ENCODE data around the gene MSH2. TPM values are rescaled to one million over a fixed set of nuclear protein-coding genes. Genes with fewer than 3 reads are reported as not detected.

The MSH2 gene
- total and polyA plus RNA-seq, 4 donors, result 1.6 to 33.3 (median 3.8) TPM

GRCh38 chr2:47487498-47487875 is 84.5 kb downstream of the MSH2 start:
- no peaks in the 10 kb centered on the region for H3K9me3 ChIP-seq (ENCODE audit: control insufficient read depth in 4 of 4, low read length in 3 of 4)
- peaks cover 0 to 5% (median 4%) of the 10 kb centered on the region in 4 donors for H3K36me3 ChIP-seq (ENCODE audit: control insufficient read depth in 4 of 4, insufficient read depth in 3 of 4, low read depth in 1 of 4, low read length in 3 of 4)
- H3K27ac ChIP-seq (ENCODE audit: low read depth in 1 of 2, low read length in 2 of 2), result no peak overlapping the region
- no peaks in the 10 kb centered on the region for H3K4me1 ChIP-seq (ENCODE audit: control insufficient read depth in 4 of 4, insufficient read depth in 4 of 4, low read length in 3 of 4)
- no peaks in the 10 kb centered on the region for H3K27me3 ChIP-seq (ENCODE audit: control insufficient read depth in 4 of 4, insufficient read depth in 4 of 4, low read length in 3 of 4)
- WGBS, result 81% methylated on average over 1 of the region's 1 CpG
- no peak overlapping the region for H3K9ac ChIP-seq (ENCODE audit: low read depth in 1 of 2, low read length in 2 of 2)
- H3K4me3 ChIP-seq (ENCODE audit: low read depth in 1 of 3, low read length in 3 of 3), result no peak overlapping the region
- TF ChIP-seq SP1 (IDR thresholded peaks at IDR 0.05) (no peak), JUND (IDR thresholded peaks at IDR 0.05) (no peak), RXRA (IDR thresholded peaks at IDR 0.05) (no peak)
- DNase-seq (ENCODE audit: low spot score), result no peak

- Histone ChIP-seq H3K36me3 (ENCODE audit: control insufficient read depth in 4 of 4, insufficient read depth in 3 of 4, low read depth in 1 of 4, low read length in 3 of 4) (peaks cover 0 to 5% (median 2%) of the 10 kb centered on the region in 4 donors), H3K9ac (ENCODE audit: low read depth in 1 of 2, low read length in 2 of 2) (no peak overlapping the region), H3K9me3 (ENCODE audit: control insufficient read depth in 4 of 4, low read length in 3 of 4) (no peaks in the 10 kb centered on the region), H3K4me1 (ENCODE audit: control insufficient read depth in 4 of 4, insufficient read depth in 4 of 4, low read length in 3 of 4) (no peaks in the 10 kb centered on the region), H3K27ac (ENCODE audit: low read depth in 1 of 2, low read length in 2 of 2) (no peak overlapping the region), H3K4me3 (ENCODE audit: low read depth in 1 of 3, low read length in 3 of 3) (no peak overlapping the region), H3K27me3 (ENCODE audit: control insufficient read depth in 4 of 4, insufficient read depth in 4 of 4, low read length in 3 of 4) (no peaks in the 10 kb centered on the region)
- DNase-seq (ENCODE audit: low spot score), result no peak
- TF ChIP-seq EGR1 (IDR thresholded peaks at IDR 0.05; ENCODE audit: low read depth in 2 of 2) (no peak), HNF4A (conservative IDR thresholded peaks at IDR 0.05) (no peak), RXRA (IDR thresholded peaks at IDR 0.05) (no peak), FOXA1 (IDR thresholded peaks at IDR 0.05) (no peak), JUND (IDR thresholded peaks at IDR 0.05) (no peak), REST (IDR thresholded peaks at IDR 0.05) (no peak), SP1 (IDR thresholded peaks at IDR 0.05) (no peak), FOXA2 (IDR thresholded peaks at IDR 0.05) (no peak)
- TF ChIP-seq, protein P1, sequence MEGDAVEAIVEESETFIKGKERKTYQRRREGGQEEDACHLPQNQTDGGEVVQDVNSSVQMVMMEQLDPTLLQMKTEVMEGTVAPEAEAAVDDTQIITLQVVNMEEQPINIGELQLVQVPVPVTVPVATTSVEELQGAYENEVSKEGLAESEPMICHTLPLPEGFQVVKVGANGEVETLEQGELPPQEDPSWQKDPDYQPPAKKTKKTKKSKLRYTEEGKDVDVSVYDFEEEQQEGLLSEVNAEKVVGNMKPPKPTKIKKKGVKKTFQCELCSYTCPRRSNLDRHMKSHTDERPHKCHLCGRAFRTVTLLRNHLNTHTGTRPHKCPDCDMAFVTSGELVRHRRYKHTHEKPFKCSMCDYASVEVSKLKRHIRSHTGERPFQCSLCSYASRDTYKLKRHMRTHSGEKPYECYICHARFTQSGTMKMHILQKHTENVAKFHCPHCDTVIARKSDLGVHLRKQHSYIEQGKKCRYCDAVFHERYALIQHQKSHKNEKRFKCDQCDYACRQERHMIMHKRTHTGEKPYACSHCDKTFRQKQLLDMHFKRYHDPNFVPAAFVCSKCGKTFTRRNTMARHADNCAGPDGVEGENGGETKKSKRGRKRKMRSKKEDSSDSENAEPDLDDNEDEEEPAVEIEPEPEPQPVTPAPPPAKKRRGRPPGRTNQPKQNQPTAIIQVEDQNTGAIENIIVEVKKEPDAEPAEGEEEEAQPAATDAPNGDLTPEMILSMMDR (IDR thresholded peaks at IDR 0.05; ENCODE audit: low read depth, low read length, missing input control), result no peak
- WGBS, result 80% methylated on average over 9 of the region's 9 CpGs
These were observed 86.1 kb downstream of the MSH2 start for GRCh38 chr2:47488870-47489584.

GRCh38 chr2:47490406-47490805 is 87.5 kb downstream of the MSH2 start:
- TF ChIP-seq, protein P2, sequence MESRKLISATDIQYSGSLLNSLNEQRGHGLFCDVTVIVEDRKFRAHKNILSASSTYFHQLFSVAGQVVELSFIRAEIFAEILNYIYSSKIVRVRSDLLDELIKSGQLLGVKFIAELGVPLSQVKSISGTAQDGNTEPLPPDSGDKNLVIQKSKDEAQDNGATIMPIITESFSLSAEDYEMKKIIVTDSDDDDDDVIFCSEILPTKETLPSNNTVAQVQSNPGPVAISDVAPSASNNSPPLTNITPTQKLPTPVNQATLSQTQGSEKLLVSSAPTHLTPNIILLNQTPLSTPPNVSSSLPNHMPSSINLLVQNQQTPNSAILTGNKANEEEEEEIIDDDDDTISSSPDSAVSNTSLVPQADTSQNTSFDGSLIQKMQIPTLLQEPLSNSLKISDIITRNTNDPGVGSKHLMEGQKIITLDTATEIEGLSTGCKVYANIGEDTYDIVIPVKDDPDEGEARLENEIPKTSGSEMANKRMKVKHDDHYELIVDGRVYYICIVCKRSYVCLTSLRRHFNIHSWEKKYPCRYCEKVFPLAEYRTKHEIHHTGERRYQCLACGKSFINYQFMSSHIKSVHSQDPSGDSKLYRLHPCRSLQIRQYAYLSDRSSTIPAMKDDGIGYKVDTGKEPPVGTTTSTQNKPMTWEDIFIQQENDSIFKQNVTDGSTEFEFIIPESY (IDR thresholded peaks at IDR 0.05), result no peak
- no peak for TF ChIP-seq ATF3 (IDR thresholded peaks at IDR 0.05)
- TF ChIP-seq, protein P1 (IDR thresholded peaks at IDR 0.05; ENCODE audit: low read depth, low read length, missing input control), result no peak
- no peak for TF ChIP-seq EGR1 (IDR thresholded peaks at IDR 0.05; ENCODE audit: low read depth in 2 of 2)
- no peak for TF ChIP-seq RAD21 (IDR thresholded peaks at IDR 0.05)
- TF ChIP-seq RXRA (IDR thresholded peaks at IDR 0.05), result no peak
- TF ChIP-seq HNF4G (IDR thresholded peaks at IDR 0.05), result no peak
- TF ChIP-seq HNF4A (conservative IDR thresholded peaks at IDR 0.05), result no peak
- no peak for TF ChIP-seq GABPA (IDR thresholded peaks at IDR 0.05 in 1 of 2, conservative IDR thresholded peaks at IDR 0.05 in 1 of 2)
- no peak for TF ChIP-seq JUND (IDR thresholded peaks at IDR 0.05)
- TF ChIP-seq FOXA2 (IDR thresholded peaks at IDR 0.05), result no peak
- no peak for DNase-seq (ENCODE audit: low spot score)
- no peaks in the 10 kb centered on the region for H3K27me3 ChIP-seq (ENCODE audit: control insufficient read depth in 4 of 4, insufficient read depth in 4 of 4, low read length in 3 of 4)
- no peak overlapping the region for H3K9ac ChIP-seq (ENCODE audit: low read depth in 1 of 2, low read length in 2 of 2)
- H3K4me3 ChIP-seq (ENCODE audit: low read depth in 1 of 3, low read length in 3 of 3), result no peak overlapping the region
- WGBS, result 93% methylated on average over 6 of the region's 6 CpGs
- no peaks in the 10 kb centered on the region for H3K36me3 ChIP-seq (ENCODE audit: control insufficient read depth in 4 of 4, insufficient read depth in 3 of 4, low read depth in 1 of 4, low read length in 3 of 4)
- H3K4me1 ChIP-seq (ENCODE audit: control insufficient read depth in 4 of 4, insufficient read depth in 4 of 4, low read length in 3 of 4), result no peaks in the 10 kb centered on the region
- no peaks in the 10 kb centered on the region for H3K9me3 ChIP-seq (ENCODE audit: control insufficient read depth in 4 of 4, low read length in 3 of 4)
- no peak overlapping the region for H3K27ac ChIP-seq (ENCODE audit: low read depth in 1 of 2, low read length in 2 of 2)
